IMR-90 (cell line): ENCODE data around the gene PIPOX. TPM values are rescaled to one million over a fixed set of nuclear protein-coding genes. Genes with fewer than 3 reads are reported as not detected.

Source experiments
- ATAC-seq: fragments of 200-7000 bp; cut with Tn5 transposase; 2 replicates; pipeline ENCODE4 v1.9.1; 2020; ENCODE audit warnings: low read depth, mild to moderate bottlenecking, moderate library complexity
- Bru-seq: library from RNA; stranded (reverse); fragments of 400-500 nt; gene quantifications from one replicate; lab custom pipeline; 2021; lab: Mats Ljungman, UMichigan
- BruChase-seq, 2 experiments: library from RNA; stranded (reverse); fragments of 400-500 nt; gene quantifications; one replicate each; lab custom pipeline; 2021; lab: Mats Ljungman, UMichigan
- BruUV-seq: library from RNA; stranded (reverse); fragments of 400-500 nt; replicated peaks from 2 replicates; lab custom pipeline; 2021; lab: Mats Ljungman, UMichigan
- CTCF ChIA-PET: fragments of 300-600 bp; formaldehyde crosslinking; extraction: SDS; loops from one replicate; lab custom pipeline; 2021; ENCODE audit warnings: antibody characterized with exemption; lab: Yijun Ruan, JAX
- POLR2A ChIA-PET: fragments of 300-600 bp; sonication (Branson Sonifier 250); formaldehyde crosslinking; loops from one replicate; lab custom pipeline; 2022; ENCODE audit warnings: antibody characterized with exemption; ENCODE audit not compliant: unreplicated experiment; lab: Charles Lee
- DNase-seq: peaks from one replicate; pipeline ENCODE4 v3.0.0; 2013
- H2AFZ ChIP-seq: replicated peaks from 2 replicates; pipeline ENCODE3; 2013; ENCODE audit warnings: low read length, mild to moderate bottlenecking; ENCODE audit not compliant: poor library complexity
- H2AK5ac ChIP-seq: 2 replicates; pipeline ENCODE4 v1.6.1; 2013; ENCODE audit warnings: low read depth, low read length, inconsistent platforms
- H2AK9ac ChIP-seq: replicated peaks from 2 replicates; pipeline ENCODE3; 2013; ENCODE audit warnings: mild to moderate bottlenecking, low read depth, low read length, moderate library complexity; ENCODE audit not compliant: poor library complexity
- H2BK120ac ChIP-seq: 2 replicates; pipeline ENCODE4 v1.6.1; 2013; ENCODE audit warnings: low read depth, low read length, inconsistent platforms
- H2BK15ac ChIP-seq: 3 replicates; pipeline ENCODE4 v1.6.1; 2013; ENCODE audit warnings: low read depth, low read length, inconsistent platforms
- H2BK20ac ChIP-seq: 2 replicates; pipeline ENCODE4 v1.6.1; 2013; ENCODE audit warnings: low read depth, mild to moderate bottlenecking, inconsistent platforms, low read length, moderate library complexity
- H2BK5ac ChIP-seq: 2 replicates; pipeline ENCODE4 v1.6.1; 2013; ENCODE audit warnings: mild to moderate bottlenecking, low read depth, low read length, inconsistent platforms; ENCODE audit not compliant: poor library complexity, severe bottlenecking
- H3K14ac ChIP-seq: replicated peaks from 2 replicates; pipeline ENCODE4 v1.6.1; 2013; ENCODE audit warnings: low read depth, low read length, inconsistent platforms
- H3K18ac ChIP-seq: 2 replicates; pipeline ENCODE4 v1.6.1; 2013; ENCODE audit warnings: low read depth, low read length, control low read depth
- H3K23ac ChIP-seq: 2 replicates; pipeline ENCODE4 v1.6.1; 2013; ENCODE audit warnings: low read depth, low read length, inconsistent platforms
- H3K27ac ChIP-seq: 2 replicates; pipeline ENCODE4 v1.5.1; 2013; ENCODE audit warnings: mild to moderate bottlenecking, control low read depth, low read length; ENCODE audit not compliant: insufficient read depth
- H3K27me3 ChIP-seq: 2 replicates; pipeline ENCODE4 v1.6.1; 2013; ENCODE audit warnings: low read length; ENCODE audit not compliant: control insufficient read depth, insufficient read depth
- H3K36me3 ChIP-seq: 2 replicates; pipeline ENCODE4 v1.6.1; 2013; ENCODE audit warnings: low read length, mixed read lengths; ENCODE audit not compliant: control insufficient read depth, insufficient read depth
- H3K4ac ChIP-seq: 2 replicates; pipeline ENCODE4 v1.6.1; 2013; ENCODE audit warnings: low read depth, low read length, inconsistent platforms
- H3K4me1 ChIP-seq: 2 replicates; pipeline ENCODE4 v1.6.1; 2013; ENCODE audit warnings: low read length, mixed read lengths; ENCODE audit not compliant: control insufficient read depth, insufficient read depth
- H3K4me2 ChIP-seq: 2 replicates; pipeline ENCODE4 v1.6.1; 2013; ENCODE audit warnings: low read depth, mild to moderate bottlenecking, control low read depth, low read length, moderate library complexity
- H3K4me3 ChIP-seq: 2 replicates; pipeline ENCODE4 v1.5.1; 2013; ENCODE audit warnings: low read depth, mild to moderate bottlenecking, control low read depth, low read length, moderate library complexity; ENCODE audit not compliant: insufficient read depth
- H3K56ac ChIP-seq: 2 replicates; pipeline ENCODE4 v1.6.1; 2013; ENCODE audit warnings: low read length, inconsistent platforms; ENCODE audit not compliant: insufficient read depth; ENCODE audit errors: extremely low read depth
- H3K79me1 ChIP-seq, 2 experiments: 2 replicates each; pipeline ENCODE4 v1.6.1; 2013; ENCODE audit warnings: low read length in 2 of 2, inconsistent platforms in 1 of 2, low read depth in 1 of 2
- H3K9ac ChIP-seq: 2 replicates; pipeline ENCODE4 v1.6.1; 2013; ENCODE audit warnings: low read depth, low read length, control low read depth
- H3K9me1 ChIP-seq: 2 replicates; pipeline ENCODE4 v1.6.1; 2013; ENCODE audit warnings: low read length, inconsistent platforms; ENCODE audit not compliant: insufficient read depth
- H3K9me3 ChIP-seq: 2 replicates; pipeline ENCODE4 v1.6.1; 2013; ENCODE audit warnings: low read length; ENCODE audit not compliant: control insufficient read depth, insufficient read depth
- H4K20me1 ChIP-seq: 2 replicates; pipeline ENCODE4 v1.6.1; 2013; ENCODE audit warnings: low read length, inconsistent platforms; ENCODE audit not compliant: insufficient read depth
- H4K5ac ChIP-seq: 2 replicates; pipeline ENCODE4 v1.6.1; 2013; ENCODE audit warnings: mild to moderate bottlenecking, low read depth, low read length, control low read depth
- H4K8ac ChIP-seq, 2 experiments: 2 replicates each; pipeline ENCODE4 v1.6.1; 2013; ENCODE audit warnings: low read depth in 2 of 2, low read length in 2 of 2, control low read depth in 1 of 2, inconsistent platforms in 1 of 2
- H4K91ac ChIP-seq: 2 replicates; pipeline ENCODE4 v1.6.1; 2013; ENCODE audit warnings: low read depth, low read length, inconsistent platforms; ENCODE audit not compliant: insufficient read depth
- CEBPB ChIP-seq: IDR thresholded peaks from 2 replicates; pipeline ENCODE4 v1.6.1; 2012; ENCODE audit warnings: low read depth, low read length, improper control_type of control experiment
- CHD1 ChIP-seq: IDR thresholded peaks from 2 replicates; pipeline ENCODE4 v1.6.1; 2012; ENCODE audit warnings: low read depth, low read length, improper control_type of control experiment
- FOS ChIP-seq: fragments of 150-350 bp; IDR thresholded peaks from 2 replicates; pipeline ENCODE4 v1.6.1; 2016; ENCODE audit warnings: low read depth, low read length
- MAFK ChIP-seq: IDR thresholded peaks from 2 replicates; pipeline ENCODE4 v1.6.1; 2012; ENCODE audit warnings: low read depth, low read length, improper control_type of control experiment
- MAZ ChIP-seq: IDR thresholded peaks from 2 replicates; pipeline ENCODE4 v1.6.1; 2012; ENCODE audit warnings: low read depth, mild to moderate bottlenecking, low read length, improper control_type of control experiment, moderate library complexity, borderline replicate concordance
- MXI1 ChIP-seq: IDR thresholded peaks from 2 replicates; pipeline ENCODE4 v1.6.1; 2012; ENCODE audit warnings: low read depth, mild to moderate bottlenecking, low read length, moderate library complexity, borderline replicate concordance
- NFE2L2 ChIP-seq: fragments of 150-350 bp; IDR thresholded peaks from 2 replicates; pipeline ENCODE4 v1.6.1; 2016; ENCODE audit warnings: low read depth, mild to moderate bottlenecking, low read length
- POLR2A ChIP-seq: IDR thresholded peaks from 2 replicates; pipeline ENCODE4 v1.6.1; 2012; ENCODE audit warnings: mild to moderate bottlenecking, low read depth, low read length
- RAD21 ChIP-seq: IDR thresholded peaks from 2 replicates; pipeline ENCODE4 v1.6.1; 2012; ENCODE audit warnings: low read length, improper control_type of control experiment
- RCOR1 ChIP-seq: IDR thresholded peaks from 2 replicates; pipeline ENCODE4 v1.6.1; 2012; ENCODE audit warnings: mild to moderate bottlenecking, low read length, improper control_type of control experiment; ENCODE audit not compliant: insufficient replicate concordance
- RFX5 ChIP-seq: IDR thresholded peaks from 2 replicates; pipeline ENCODE4 v1.8.0; 2012; ENCODE audit warnings: low read depth, mild to moderate bottlenecking, low read length, moderate library complexity
- SMC3 ChIP-seq: fragments of 150-350 bp; IDR thresholded peaks from 2 replicates; pipeline ENCODE4 v1.6.1; 2016; ENCODE audit warnings: low read depth, mild to moderate bottlenecking, antibody characterized with exemption, low read length, moderate library complexity
- WGBS, 2 experiments: methylation state at CpG; one replicate each; pipeline versions ENCODE4 v1.1.5 to v1.1.7; 2013; ENCODE audit warnings: missing lambda C conversion rate in 2 of 2; ENCODE audit not compliant: insufficient read length in 1 of 2; ENCODE audit errors: extremely low coverage in 2 of 2; 5-methylcytosine and 5-hydroxymethylcytosine counted together
- dilution Hi-C: fragments of 300-500 bp; cut with HindIII; formaldehyde crosslinking; loops from one replicate; pipeline ENCODE4 v1.14.3; 2018; ENCODE audit warnings: low sequenced_read_pairs; ENCODE audit not compliant: unreplicated experiment
- in situ Hi-C: fragments of 300-500 bp; cut with MboI; formaldehyde crosslinking; loops from 3 replicates; pipeline ENCODE4 v1.14.3; 2019; ENCODE audit warnings: low sequenced_read_pairs, inconsistent platforms, mixed read lengths
- intact Hi-C: fragments of 100-400 bp; cut with micrococcal nuclease; formaldehyde crosslinking; loops from 2 replicates; pipeline ENCODE4 v1.10.0; 2022
- long read RNA-seq: library from polyadenylated mRNA; unstranded; transcript quantifications from one replicate; pipeline ENCODE4 v2.0.0, GENCODE V29; 2021; ENCODE audit not compliant: unreplicated experiment
- polyA plus RNA-seq, 3 experiments: library from polyadenylated mRNA; depleted of rRNA; stranded (reverse); fragments of >200 nt; gene quantifications; 2 replicates each; pipeline ENCODE4 v1.2.3, GENCODE V29; 2012; ENCODE audit warnings: low replicate concordance in 1 of 3
- total RNA-seq: library from RNA; depleted of rRNA; stranded (reverse); fragments of >200 nt; gene quantifications from 2 replicates; pipeline ENCODE4 v1.2.3, GENCODE V29; 2012; rRNA removed
- TF ChIP-seq, protein P1 (sequence below): fragments of 150-350 bp; IDR thresholded peaks from 2 replicates; pipeline ENCODE4 v1.6.1; 2017; ENCODE audit warnings: mild to moderate bottlenecking, antibody characterized with exemption, low read length, low read depth
- TF ChIP-seq, protein P2 (sequence below): fragments of 150-350 bp; IDR thresholded peaks from 2 replicates; pipeline ENCODE4 v1.6.1; 2016; ENCODE audit warnings: low read depth, mild to moderate bottlenecking, low read length, moderate library complexity, borderline replicate concordance

Gene PIPOX, protein sequence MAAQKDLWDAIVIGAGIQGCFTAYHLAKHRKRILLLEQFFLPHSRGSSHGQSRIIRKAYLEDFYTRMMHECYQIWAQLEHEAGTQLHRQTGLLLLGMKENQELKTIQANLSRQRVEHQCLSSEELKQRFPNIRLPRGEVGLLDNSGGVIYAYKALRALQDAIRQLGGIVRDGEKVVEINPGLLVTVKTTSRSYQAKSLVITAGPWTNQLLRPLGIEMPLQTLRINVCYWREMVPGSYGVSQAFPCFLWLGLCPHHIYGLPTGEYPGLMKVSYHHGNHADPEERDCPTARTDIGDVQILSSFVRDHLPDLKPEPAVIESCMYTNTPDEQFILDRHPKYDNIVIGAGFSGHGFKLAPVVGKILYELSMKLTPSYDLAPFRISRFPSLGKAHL
- total RNA-seq: 1.1 and 1.3 TPM in 2 replicates
- polyA plus RNA-seq (2012; rRNA removed): 0.11 and 0.43 TPM in 2 replicates
- 0.11 and 0.62 TPM in 2 replicates for polyA plus RNA-seq (2012; cell fraction: cytosol; rRNA removed)
- 0.59 and 1.4 TPM in 2 replicates for polyA plus RNA-seq (2012; cell fraction: nucleus; rRNA removed; ENCODE audit: low replicate concordance)
- Bru-seq, nascent RNA: percentile 13 among the genes with signal in this experiment
- BruChase-seq, experiment 1, labeled RNA remaining after a 6-hour chase: percentile 21 among the genes with signal in this experiment
- percentile 23 among the genes with signal in this experiment for BruChase-seq, experiment 2, labeled RNA remaining after a 2-hour chase
- long read RNA-seq: 0 reads

DNA sequence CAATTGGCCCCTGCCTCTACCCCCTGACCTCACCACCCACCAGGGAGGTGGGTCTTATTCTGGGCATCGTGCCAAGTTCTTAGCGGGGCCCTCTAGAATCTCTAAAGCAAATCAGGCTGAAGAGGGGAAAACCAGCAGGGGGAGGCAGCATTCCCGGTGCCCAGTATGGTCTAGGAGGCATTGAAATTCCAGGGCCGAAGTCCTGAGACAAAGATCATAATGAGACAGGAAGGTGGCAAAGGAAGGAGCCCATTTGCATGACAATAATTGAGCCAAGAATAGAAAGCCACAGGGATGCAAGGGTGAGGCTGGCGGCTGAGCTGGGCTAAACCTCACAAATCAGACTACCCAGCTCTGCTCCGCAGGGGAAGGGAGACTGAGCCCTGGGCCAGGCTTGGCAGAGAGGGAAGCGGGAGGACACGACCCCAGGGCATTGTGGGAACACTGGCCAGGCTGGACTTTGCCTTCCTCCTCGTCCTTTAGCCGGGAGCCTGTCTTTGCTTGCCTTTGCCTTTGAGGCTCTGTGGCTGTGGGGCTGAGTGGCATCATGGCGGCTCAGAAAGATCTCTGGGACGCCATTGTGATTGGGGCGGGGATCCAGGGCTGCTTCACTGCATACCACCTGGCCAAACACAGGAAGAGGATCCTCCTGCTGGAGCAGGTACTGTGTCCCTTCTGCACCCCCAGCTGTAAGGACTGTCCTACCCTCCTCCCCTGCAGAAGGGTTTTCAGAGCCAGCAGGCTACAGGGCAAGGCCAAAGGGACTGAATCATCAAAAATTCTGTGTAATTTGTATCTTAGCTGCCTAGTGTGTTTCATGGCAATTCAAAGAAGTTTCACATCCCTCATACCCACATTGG is at the start of gene PIPOX:
Gene PIPOX (plus strand): TSS at position 463 of the 860 bp plus-strand sequence. CDS start 85 bp downstream, at position 548.
- dilution Hi-C loops: no loop called here
- H3K4me3 ChIP-seq: no peak within 1 kb of the TSS
- in situ Hi-C loops: loop anchor here (10.0 kb wide), 1 partner anchor 62 kb away; no protein-coding TSS in a partner anchor
- no peaks in the 10 kb centered on the region; the same call in 1 of the 2 replicates for H3K9me3 ChIP-seq
- no peaks in the 10 kb centered on the region for H3K79me1 ChIP-seq
- no peak within 1 kb of the TSS for H2BK15ac ChIP-seq
- H2AFZ ChIP-seq: no peak within 1 kb of the TSS
- H4K8ac ChIP-seq: no peak within 1 kb of the TSS
- ATAC-seq (no peak; the same call in 1 of the 2 replicates), DNase-seq (peak; percentile 15)
- H3K9me1 ChIP-seq: no peaks in the 10 kb centered on the region
- no peaks in the 10 kb centered on the region for H3K36me3 ChIP-seq
- H4K5ac ChIP-seq: no peak within 1 kb of the TSS
- H2AK5ac ChIP-seq: no peak within 1 kb of the TSS
- no peak within 1 kb of the TSS for H3K4me2 ChIP-seq
- H3K18ac ChIP-seq: no peak within 1 kb of the TSS
- H3K27ac ChIP-seq: no peak within 1 kb of the TSS
- no peak within 1 kb of the TSS for H2BK120ac ChIP-seq
- H2AK9ac ChIP-seq: no peak within 1 kb of the TSS
- H3K23ac ChIP-seq: no peak within 1 kb of the TSS
- intact Hi-C loops: loop anchor here (10.0 kb wide), 1 partner anchor 78 kb away; no protein-coding TSS in a partner anchor
- H3K14ac ChIP-seq: no peak within 1 kb of the TSS
- no peak within 1 kb of the TSS for H3K9ac ChIP-seq
- H2BK20ac ChIP-seq: no peak within 1 kb of the TSS
- WGBS, 2 experiments: 40% methylated on average over 2 of the region's 13 CpGs; no CpG with 5 or more reads in 1 of the 2 experiments
- CTCF ChIA-PET: no interaction called here
- peaks cover 46% of the 10 kb centered on the region for H3K27me3 ChIP-seq
- POLR2A ChIA-PET: no interaction called here
- H4K91ac ChIP-seq: no peak within 1 kb of the TSS
- H3K4me1 ChIP-seq: no peaks in the 10 kb centered on the region
- no peak within 1 kb of the TSS for H3K4ac ChIP-seq
- H2BK5ac ChIP-seq: no peak within 1 kb of the TSS
- no peak within 1 kb of the TSS for H3K56ac ChIP-seq
- no peaks in the 10 kb centered on the region for H4K20me1 ChIP-seq
- BruUV-seq: no TSS peak
- no peak for TF ChIP-seq CEBPB
- TF ChIP-seq, protein P1, sequence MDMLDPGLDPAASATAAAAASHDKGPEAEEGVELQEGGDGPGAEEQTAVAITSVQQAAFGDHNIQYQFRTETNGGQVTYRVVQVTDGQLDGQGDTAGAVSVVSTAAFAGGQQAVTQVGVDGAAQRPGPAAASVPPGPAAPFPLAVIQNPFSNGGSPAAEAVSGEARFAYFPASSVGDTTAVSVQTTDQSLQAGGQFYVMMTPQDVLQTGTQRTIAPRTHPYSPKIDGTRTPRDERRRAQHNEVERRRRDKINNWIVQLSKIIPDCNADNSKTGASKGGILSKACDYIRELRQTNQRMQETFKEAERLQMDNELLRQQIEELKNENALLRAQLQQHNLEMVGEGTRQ: no peak
- no peak for TF ChIP-seq FOS
- TF ChIP-seq MAFK: no peak
- no peak for TF ChIP-seq RCOR1
- no peak for TF ChIP-seq SMC3
- no peak for TF ChIP-seq MAZ
- no peak for TF ChIP-seq NFE2L2
- no peak for TF ChIP-seq CHD1
- TF ChIP-seq POLR2A: no peak
- no peak for TF ChIP-seq RFX5
- TF ChIP-seq, protein P2, sequence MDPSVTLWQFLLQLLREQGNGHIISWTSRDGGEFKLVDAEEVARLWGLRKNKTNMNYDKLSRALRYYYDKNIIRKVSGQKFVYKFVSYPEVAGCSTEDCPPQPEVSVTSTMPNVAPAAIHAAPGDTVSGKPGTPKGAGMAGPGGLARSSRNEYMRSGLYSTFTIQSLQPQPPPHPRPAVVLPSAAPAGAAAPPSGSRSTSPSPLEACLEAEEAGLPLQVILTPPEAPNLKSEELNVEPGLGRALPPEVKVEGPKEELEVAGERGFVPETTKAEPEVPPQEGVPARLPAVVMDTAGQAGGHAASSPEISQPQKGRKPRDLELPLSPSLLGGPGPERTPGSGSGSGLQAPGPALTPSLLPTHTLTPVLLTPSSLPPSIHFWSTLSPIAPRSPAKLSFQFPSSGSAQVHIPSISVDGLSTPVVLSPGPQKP: no peak
- TF ChIP-seq MXI1: no peak
- TF ChIP-seq RAD21: no peak
